Prostate gland (tissue), 2 donors: Measurements from ENCODE around the gene USP24. TPM values are rescaled to one million over a fixed set of nuclear protein-coding genes. Genes with fewer than 3 reads are reported as not detected.

Source experiments
- DNase-seq: peaks from one replicate; pipeline ENCODE4 v3.0.0-alpha.2; 2019; ENCODE audit warnings: low spot score
- H3K27ac ChIP-seq, 2 donors: fragments of 200-600 bp; sonication (generic); 2 replicates each; pipeline ENCODE4 v1.5.1; 2017 to 2019
- H3K27me3 ChIP-seq: fragments of 200-600 bp; sonication (generic); replicated peaks from 2 replicates; pipeline ENCODE4 v1.5.1; 2019; ENCODE audit not compliant: insufficient read depth
- H3K36me3 ChIP-seq, 2 donors: fragments of 200-600 bp; sonication (generic); 1 replicate in 1 of 2; 2 replicates in 1 of 2; pipeline versions ENCODE4 v1.5.1 to v1.8.1; 2017 to 2019
- H3K4me1 ChIP-seq: fragments of 200-600 bp; sonication (generic); replicated peaks from 2 replicates; pipeline ENCODE4 v1.5.1; 2019
- H3K4me3 ChIP-seq, 2 donors: fragments of 200-600 bp; sonication (generic); 2 replicates each; pipeline ENCODE4 v1.5.1; 2017 to 2019
- H3K9me3 ChIP-seq: fragments of 200-600 bp; sonication (generic); 2 replicates; pipeline ENCODE4 v1.5.1; 2017
- POLR2A ChIP-seq: fragments of 450-650 bp; IDR thresholded peaks from one replicate; pipeline ENCODE4 v1.6.1; 2016; ENCODE audit warnings: antibody characterized with exemption, mild to moderate bottlenecking
- POLR2AphosphoS5 ChIP-seq: sonication (generic); formaldehyde crosslinking; IDR thresholded peaks from one replicate; pipeline ENCODE4 v1.6.1; 2017; ENCODE audit warnings: antibody characterized with exemption
- WGBS: methylation state at CpG from one replicate; pipeline ENCODE4 v1.1.5; 2018; 5-methylcytosine and 5-hydroxymethylcytosine counted together
- intact Hi-C: fragments of 100-400 bp; cut with DNase I; formaldehyde crosslinking; loops from one replicate; pipeline ENCODE4 v1.14.2; 2022
- total RNA-seq, 2 donors: library from RNA; depleted of rRNA; stranded (reverse); fragments of >200 nt; gene quantifications; one replicate each; pipeline ENCODE4 v1.1.0, GENCODE V29; 2016
- TF ChIP-seq, protein P1 (sequence below), 4 experiments: fragments of 200-600 bp in 2 of 4; fragments of 450-650 bp in 2 of 4; sonication (generic) in 2 of 4; IDR thresholded peaks; 1 replicate in 3 of 4; 2 replicates in 1 of 4; pipeline ENCODE4 v1.5.1; 2016 to 2019; ENCODE audit warnings: antibody characterized with exemption in 4 of 4, mild to moderate bottlenecking in 2 of 4, moderate library complexity in 2 of 4

Gene USP24
- total RNA-seq, 2 donors from 2014 or later: 29.7 to 44.6 TPM

DNA sequence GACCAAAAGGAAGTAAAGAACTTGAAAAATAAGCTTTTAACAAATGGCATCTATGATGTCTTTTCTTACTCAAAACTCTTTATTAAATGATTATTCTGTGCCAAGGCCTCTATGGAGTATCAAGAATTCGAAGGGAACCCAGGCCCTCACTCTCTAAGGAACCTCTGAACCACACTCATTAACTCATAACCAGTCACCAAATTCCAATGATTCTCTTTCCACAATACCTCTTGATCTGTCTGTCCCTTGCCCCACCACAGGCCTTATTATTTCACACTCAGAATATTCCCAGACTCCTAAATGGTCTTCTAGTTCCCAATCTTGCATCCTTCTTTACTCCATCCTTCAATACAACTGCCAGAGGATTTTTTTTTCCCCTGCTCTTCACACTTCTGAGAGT, 138.8 kb downstream of the USP24 start:
- Histone ChIP-seq H3K27me3 (no peaks in the 10 kb centered on the region), H3K4me3 (no peak overlapping the region), H3K4me1 (no peaks in the 10 kb centered on the region), H3K27ac (no peak overlapping the region), H3K9me3 (no peaks in the 10 kb centered on the region), H3K36me3 (peaks cover 4 to 7% of the 10 kb centered on the region in 2 donors)
- intact Hi-C loops: no loop called here
- no peak for DNase-seq
- 97% methylated on average over 1 of the region's 1 CpG for WGBS
- no peak for TF ChIP-seq POLR2A
- TF ChIP-seq POLR2AphosphoS5: no peak
- TF ChIP-seq, protein P1, sequence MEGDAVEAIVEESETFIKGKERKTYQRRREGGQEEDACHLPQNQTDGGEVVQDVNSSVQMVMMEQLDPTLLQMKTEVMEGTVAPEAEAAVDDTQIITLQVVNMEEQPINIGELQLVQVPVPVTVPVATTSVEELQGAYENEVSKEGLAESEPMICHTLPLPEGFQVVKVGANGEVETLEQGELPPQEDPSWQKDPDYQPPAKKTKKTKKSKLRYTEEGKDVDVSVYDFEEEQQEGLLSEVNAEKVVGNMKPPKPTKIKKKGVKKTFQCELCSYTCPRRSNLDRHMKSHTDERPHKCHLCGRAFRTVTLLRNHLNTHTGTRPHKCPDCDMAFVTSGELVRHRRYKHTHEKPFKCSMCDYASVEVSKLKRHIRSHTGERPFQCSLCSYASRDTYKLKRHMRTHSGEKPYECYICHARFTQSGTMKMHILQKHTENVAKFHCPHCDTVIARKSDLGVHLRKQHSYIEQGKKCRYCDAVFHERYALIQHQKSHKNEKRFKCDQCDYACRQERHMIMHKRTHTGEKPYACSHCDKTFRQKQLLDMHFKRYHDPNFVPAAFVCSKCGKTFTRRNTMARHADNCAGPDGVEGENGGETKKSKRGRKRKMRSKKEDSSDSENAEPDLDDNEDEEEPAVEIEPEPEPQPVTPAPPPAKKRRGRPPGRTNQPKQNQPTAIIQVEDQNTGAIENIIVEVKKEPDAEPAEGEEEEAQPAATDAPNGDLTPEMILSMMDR (IDR thresholded peaks at IDR 0.05): no peak

DNA sequence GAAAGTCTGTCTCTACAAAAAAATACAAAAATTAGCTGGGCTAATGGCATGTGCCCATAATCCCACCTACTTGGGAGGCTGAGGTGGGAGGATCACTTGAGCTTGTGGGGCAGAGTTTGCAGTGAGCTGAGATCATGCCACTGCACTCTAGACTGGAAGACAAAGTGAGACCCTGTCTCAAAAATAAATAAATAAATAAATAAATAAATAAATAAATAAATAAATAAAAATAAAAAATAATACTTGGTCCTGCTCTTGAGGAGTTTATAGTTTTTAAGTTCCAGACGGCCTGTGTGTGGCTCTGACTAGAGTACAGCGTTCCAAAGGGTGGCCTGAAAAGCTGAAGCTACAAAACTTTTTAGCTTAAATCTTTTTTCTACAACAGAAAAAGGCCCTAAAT, 140.7 kb downstream of the USP24 start:
- DNase-seq: no peak
- peaks cover 4 to 7% of the 10 kb centered on the region in 2 donors for H3K36me3 ChIP-seq
- WGBS: 96% methylated on average over 2 of the region's 2 CpGs
- H3K27me3 ChIP-seq: no peaks in the 10 kb centered on the region
- no peaks in the 10 kb centered on the region for H3K9me3 ChIP-seq
- no peak overlapping the region for H3K4me3 ChIP-seq
- H3K27ac ChIP-seq: no peak overlapping the region
- intact Hi-C loops: no loop called here
- no peaks in the 10 kb centered on the region for H3K4me1 ChIP-seq
- TF ChIP-seq, protein P1 (IDR thresholded peaks at IDR 0.05): no peak
- TF ChIP-seq POLR2AphosphoS5 (no peak), POLR2A (no peak)

DNA sequence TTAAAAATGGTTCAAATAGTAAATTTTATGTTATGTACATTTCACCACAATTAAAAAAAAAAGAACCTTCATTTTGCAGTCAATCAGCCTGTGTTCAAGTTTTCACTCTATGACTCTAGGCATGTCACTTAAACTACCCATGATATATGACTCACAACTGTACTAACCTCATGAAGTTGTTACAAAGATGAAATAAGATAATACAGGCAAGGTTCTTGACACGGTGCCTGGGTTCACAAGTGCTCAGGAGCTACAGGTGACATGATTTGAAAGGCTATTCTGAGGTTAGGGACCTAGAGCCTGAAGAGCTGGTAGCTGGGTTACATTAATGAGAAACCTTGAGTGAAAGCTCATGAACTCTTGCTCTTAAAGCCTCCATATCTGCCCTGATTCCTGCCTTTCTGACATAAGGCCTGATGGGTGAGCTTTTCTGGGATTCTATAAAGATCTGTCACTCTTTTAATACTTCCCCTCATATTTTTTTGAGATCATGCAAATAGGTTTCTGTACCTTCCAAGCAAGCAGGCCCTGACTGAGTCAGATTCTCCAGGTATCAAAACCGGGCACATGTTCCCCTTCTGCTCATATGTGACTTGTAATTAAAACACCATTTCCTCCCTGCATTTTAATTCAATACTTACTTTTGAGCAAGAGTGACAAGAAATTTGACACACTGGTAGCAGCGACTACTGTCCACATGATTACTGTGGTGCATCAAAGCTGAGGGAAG, 141.8 kb downstream of the USP24 start:
- TF ChIP-seq POLR2A: no peak
- TF ChIP-seq, protein P1 (IDR thresholded peaks at IDR 0.05): no peak
- no peak for DNase-seq
- Histone ChIP-seq H3K27ac (no peak overlapping the region), H3K36me3 (peaks cover 4 to 7% of the 10 kb centered on the region in 2 donors), H3K27me3 (no peaks in the 10 kb centered on the region), H3K4me1 (no peaks in the 10 kb centered on the region), H3K9me3 (no peaks in the 10 kb centered on the region), H3K4me3 (no peak overlapping the region)
- intact Hi-C loops: no loop called here
- 88% methylated on average over 3 of the region's 3 CpGs for WGBS

DNA sequence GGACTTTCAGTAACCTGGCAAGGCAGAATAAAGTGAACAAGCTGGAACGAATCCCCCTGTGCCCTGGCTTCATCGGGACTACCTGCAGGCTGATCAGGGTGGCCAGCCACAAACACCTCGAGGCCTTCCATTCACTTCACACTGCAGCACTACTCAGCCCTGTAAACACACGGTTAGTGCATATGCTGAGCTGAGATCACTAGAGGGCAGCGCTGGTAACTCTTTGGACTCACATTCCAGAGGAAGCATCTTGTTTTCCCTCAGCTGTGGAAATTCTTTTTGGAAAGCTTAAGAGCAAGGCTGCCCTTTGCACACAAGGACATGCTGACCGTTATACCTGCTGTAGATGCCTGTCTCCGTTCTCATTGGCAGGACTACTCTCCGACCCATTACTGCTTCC, 143.7 kb downstream of the USP24 start:
- H3K9me3 ChIP-seq: no peaks in the 10 kb centered on the region
- H3K27ac ChIP-seq: no peak overlapping the region
- H3K36me3 ChIP-seq: peaks cover 4 to 11% of the 10 kb centered on the region in 2 donors
- no peaks in the 10 kb centered on the region for H3K4me1 ChIP-seq
- DNase-seq: no peak
- H3K4me3 ChIP-seq: no peak overlapping the region
- TF ChIP-seq, protein P1 (IDR thresholded peaks at IDR 0.05): no peak
- no peak for TF ChIP-seq POLR2A
- no peak for TF ChIP-seq POLR2AphosphoS5
- intact Hi-C loops: no loop called here
- no peaks in the 10 kb centered on the region for H3K27me3 ChIP-seq
- 40% methylated on average over 8 of the region's 8 CpGs for WGBS
